IPS DF 19.7 (cell line): ENCODE data around the gene MORF4L2.
"Not testable (repeated sequence)": the region's sequence is repeated elsewhere in the genome, so short reads cannot be mapped to it uniquely, and the experiment has no call there.

ENCODE experiments used
- DNase-seq: peaks from one replicate; pipeline ENCODE4 v3.0.0-alpha.2; 2013; ENCODE audit warnings: low read depth, low spot score

MORF4L2 gene

DNA sequence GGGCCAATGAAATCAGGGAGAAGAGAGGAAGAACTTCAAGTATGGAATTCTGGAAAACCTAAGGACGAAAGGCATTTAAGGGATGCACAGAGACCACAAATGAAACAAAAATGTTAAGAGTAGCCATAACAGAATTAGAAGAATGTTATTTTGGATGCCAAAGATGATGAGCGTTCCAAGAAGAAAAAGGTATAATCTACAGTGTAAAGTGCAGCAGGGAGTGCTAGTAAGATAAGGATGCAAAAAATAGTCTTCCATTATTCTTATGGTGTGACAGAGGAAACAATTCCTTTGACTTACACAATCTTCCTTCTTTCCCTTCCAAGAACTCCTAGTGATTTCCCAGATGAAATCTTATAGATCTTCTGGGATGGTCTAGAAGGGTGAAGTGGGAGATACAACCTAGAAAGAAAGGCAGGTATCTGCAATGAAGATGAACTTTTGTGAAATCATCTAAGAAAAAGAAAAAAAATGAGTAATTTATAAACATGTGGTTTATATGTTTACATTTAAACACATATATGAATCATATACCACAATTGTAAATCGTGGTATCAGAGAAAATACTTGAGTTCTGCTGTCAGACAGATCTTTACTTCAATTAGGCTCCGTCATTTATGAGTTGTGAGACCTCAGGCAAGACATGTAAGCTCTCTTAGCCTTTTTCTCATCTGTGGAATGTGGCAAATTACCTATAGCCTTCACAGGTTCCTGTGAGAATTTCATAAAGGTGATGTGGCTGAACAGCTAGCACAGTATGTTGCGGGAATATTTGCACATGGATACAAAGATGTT is 8.1 kb downstream of the MORF4L2 start:
- no peak for DNase-seq

DNA sequence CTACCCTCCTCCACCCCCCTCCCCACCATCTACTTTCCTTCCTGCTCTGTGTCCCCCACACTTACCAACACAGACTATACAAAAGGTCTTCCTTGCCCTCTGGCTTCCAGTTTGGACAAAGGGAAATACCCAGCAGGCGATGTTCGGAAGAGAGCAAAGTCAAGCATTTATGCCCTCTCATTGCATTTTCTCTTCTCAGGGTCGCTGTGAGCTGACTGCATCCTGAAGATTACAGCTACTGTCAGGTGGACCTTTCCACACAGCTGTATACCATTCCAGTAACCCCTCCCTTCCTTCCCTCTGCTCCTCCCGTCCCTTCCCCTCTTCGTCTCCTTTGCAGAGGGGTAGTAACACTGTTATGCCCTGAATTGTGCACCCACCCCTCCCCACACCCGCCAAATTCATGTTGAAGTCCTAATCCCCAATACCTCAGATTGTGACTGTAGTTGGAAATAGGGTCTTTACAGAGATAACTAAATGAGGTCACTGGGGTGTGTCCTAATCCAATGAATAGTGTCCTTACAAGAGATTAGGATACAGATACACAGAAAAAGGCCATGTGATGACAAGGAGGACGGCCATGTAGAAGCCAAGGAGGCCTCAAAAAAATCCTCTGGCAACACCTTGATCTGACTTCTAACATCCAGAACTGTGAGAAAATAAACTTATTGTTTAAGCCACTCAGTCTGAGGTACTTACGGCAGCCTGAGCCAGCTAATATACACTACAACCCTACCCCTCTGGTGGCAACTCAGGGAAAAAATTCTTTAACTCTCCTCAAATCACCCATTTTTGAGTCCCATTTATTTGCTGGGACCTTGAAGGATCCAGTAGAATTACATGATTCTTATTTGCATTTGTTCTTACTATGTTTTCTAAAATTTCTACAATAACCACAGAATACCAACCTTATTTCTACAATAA is 11.7 kb downstream of the MORF4L2 start:
- DNase-seq = no peak

DNA sequence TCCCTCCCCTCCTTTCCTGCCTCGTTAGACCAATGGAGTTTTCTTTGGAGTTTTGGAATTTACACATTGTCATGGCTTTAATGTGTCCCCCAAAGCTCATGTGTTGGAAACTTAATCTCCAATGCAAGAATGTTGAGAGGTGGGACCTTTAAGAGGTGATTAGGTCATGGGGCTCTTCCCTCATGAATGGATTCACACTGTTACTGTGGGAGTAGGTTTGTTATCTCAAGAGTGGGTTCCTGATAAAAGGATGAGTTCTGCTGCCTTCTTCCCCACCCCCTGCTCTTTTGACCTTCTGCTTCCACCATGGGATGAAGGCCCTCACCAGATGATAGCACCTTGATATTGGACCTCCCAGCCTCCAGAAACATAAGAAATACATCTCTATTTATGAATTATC is 16.8 kb downstream of the MORF4L2 start:
- DNase-seq = no peak

DNA sequence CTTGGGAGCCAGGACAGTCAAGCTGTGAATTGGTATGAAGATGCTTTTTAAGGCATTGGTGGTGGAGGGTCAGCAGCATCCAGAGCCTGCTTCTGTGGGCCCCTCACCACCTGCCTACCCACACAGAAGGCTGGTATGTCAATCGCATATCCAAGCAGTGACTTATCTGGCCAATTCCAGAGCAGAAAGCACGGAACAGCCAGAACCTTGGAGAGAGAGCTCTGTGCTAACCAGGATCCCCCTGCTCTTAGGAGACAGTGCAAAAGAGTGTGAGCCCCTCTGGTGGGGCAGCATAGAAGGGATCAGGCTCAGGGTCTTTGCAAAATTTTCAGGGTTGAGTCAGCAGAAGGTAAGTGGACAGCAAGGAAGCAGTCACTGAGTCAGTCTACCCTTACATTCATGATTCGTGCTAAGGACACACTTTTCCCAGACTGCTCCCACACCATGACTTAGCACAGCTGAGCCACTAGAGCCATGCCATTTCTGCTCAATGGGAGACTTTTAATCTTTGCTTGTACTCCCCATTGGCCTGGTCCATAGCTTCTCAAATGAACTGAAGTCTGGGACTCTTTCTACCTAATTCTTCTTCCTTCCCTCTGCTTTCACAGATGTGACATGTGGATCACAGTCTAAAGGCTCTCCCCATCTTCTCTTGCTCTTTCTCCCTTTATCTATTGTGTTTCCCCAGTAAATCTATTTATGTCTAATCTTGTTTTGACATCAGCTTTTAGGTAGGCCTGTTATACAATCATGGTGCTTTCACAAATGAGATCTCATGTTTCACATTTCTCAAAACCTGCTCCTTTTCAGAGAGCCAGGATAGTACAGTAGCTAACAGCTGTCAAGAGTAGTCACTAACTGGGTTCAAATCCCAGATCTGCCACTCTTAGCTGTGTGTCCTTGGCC is 20.0 kb downstream of the MORF4L2 start:
- DNase-seq = no peak

DNA sequence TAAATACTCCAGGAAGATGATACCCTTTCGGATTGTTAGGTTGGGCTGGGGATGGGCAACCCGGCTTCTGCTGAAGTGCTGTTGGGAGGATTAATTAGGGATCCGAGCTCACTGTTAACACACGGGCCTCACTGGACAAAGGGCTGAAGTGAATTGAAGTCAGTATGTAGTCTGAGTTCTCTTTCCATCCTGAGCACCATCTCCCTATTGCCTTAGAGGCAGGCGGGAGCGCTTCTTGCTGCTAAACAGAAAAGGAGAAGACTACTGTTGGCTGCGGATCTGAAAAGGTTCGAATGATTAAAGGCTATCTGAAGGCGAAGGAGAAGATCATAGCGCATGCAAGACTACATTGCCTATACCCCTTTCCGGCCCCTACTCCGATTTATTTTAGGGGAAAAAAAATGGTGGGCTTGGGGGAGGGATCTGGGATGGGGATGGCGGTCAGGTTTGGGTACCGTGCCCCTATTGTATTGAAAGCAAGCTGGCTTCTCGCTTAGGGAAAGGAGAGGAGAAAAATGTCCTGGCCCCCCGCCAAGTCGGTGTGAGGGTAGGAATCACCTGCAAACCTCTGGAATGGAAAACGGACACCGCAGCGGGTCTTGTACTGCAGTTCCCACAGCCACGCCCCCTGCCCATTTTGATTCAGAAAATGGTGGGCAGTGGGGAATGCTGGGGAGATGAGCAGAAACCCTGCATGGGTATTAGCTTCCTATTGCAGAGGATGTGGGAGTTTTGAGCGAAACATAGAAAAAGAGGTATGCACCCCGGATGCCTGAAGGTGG is 22.3 kb downstream of the MORF4L2 start:
- DNase-seq = no peak

DNA sequence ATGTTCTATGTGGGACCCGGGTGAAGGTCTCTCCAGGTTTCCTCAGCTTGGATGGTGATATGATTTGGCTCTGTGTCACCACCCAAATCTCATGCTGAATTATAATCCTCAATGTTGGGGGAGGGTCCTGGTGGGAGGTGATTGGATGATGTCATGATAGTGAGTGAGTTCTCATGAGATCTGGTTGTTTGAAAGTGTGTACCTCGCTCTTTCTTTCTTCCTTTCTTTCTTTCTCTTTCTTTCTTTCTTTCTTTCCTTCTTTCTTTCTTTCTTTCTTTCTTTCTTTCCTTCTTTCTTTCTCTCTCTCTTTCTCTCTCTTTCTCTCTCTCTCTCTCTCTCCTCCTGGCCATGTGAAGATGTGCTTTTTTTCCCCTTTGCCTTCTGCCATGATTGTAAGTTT is 27.0 kb downstream of the MORF4L2 start:
- not testable (repeated sequence) for DNase-seq

DNA sequence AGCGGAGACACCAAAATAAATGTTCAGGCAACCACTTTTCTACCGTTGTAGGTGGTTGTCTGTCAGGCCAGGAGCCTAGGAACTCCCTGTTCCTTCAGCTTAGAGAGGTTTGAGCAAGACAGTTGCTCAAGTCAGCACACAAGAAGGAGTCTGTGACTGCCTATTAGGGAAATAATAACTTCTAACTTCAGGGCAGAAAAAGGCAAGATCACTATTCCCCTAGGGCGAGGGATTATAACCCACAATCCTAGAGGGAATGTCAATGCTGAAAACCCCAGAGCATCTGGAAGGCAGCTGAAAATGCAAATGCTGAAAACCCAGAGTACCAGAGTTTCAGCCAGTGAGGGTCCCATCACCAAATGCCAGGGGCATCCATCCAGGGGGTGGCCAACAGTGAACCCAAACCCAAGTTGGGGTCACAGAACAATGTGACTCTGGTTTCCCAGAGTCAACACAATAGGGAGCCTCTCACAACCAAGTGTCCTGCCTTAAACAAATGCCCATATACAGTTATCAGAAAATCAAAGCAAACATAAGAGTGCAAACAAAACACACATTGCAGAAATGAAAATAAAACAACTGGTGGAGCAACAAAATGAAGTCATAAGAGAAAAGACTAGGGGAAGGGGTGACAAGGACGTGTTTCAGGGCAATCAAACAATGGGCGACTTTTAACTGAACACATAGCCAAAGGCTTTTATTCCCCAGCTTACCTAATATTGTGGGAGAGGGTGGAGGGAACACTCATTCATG is 27.6 kb downstream of the MORF4L2 start:
- DNase-seq = no peak

DNA sequence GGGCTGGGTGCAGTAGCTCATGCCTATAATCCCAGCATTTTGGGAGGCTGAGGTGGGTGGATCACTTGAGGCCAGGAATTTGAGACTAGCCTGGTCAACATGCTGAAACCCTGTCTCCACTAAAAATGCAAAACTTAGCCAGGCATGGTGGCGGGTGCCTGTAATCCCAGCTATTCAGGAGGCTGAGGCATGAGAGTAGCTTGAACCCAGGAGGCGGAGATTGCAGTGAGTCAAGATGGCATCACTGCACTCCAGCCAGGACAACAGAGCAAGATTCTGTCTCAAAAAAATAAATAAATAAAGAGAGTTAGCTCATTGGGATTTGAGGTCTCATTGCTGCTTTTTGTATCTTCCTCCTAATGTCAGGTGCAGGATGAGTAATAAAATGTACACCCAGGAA is 29.4 kb downstream of the MORF4L2 start:
- DNase-seq = not testable (repeated sequence)

DNA sequence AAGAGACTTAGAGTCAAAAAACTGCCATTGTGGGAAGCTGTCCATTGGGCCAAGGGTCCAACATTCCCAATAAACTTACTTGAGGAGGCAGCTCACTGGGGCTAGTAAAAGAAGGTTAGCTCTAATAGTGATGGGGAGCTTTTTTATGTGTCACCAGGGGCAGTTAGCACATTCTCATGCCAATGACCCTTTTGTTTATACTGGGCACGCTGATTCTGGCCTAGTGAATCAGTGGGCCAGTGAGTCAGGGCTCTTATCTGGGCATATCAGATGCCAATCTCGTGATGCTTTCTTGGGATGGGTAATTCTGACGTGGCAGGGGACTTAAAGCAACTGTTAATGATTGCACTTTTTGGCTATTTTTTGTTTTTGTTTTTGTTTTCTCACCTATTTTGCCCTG is 29.9 kb downstream of the MORF4L2 start:
- no peak for DNase-seq

DNA sequence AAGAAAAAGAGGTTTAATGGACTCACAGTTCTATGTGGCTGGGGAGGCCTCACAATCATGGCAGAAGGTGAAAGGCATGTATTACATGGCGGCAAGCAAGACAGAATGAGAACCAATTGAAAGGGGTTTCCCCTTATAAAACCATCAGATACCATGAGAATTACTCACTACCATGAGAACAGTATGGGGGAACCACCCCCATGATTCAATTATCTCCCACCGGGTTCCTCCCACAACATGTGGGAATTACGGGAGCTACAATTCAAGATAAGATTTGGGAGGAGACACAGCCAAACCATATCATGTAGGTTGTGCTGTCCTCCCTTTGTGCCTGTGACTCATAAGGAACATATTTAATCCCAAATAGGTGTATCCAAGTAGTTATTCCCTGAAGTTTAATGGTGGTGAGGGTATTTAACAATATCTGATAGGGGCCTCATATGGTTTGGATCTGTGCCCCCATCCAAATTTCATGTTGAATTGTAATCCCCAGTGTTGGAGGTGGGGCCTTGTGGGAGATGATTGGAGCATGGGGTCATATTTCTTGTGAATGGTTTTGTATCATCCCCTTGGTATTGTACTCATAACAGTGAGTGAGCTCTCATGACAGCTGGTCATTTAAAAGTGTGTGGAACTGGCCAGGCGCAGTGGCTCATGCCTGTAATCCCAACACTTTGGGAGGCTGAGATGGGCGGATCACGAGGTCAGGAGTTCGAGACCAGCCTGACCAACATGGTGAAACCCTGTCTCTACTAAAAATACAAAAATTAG is 31.1 kb downstream of the MORF4L2 start:
- not testable (repeated sequence) for DNase-seq

DNA sequence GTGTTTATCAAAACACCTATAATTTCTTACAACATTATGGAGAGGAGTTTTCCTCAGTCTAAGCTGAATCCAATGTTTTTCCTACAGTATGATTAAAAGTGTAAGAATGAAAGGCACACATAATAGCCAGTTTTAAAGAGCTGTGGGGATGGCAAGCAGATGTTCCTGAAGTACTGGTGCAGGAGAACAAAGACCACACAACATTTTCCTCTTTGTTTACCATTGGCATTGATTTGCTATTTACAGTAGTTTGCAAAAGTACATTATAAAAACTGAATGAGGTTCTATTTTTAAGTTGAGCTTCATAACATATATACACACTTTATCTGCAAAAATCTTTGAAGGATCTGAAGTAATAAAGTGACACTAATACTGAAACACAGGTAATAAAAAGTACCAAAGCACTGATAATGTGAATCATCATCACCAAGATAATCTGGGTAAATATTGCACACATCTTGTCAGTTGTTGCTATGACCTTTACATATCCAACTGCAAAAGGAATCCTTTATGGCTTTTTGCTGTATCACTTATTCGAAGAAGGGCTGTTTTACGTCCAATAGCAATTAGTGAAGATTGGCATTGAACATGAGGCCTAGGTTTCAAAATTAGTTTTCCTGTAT is 35.2 kb downstream of the MORF4L2 start:
- no peak for DNase-seq

DNA sequence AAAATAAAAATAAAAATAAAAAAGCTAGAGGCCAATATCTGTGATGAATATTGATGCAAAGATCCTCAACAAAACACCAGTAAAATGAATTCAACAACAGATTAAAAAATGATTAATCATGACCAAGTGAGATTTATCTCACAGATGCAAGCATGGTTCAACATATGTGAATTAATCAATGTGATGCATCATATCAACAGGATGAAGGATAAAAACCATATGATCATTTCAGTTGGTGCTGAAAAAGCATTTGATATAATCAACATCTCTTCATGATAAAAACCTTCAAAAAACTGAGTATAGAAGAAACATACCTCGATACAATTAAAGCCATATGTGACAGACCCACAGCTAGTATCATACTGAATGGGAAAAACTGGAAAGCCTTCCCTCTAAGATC is 38.9 kb downstream of the MORF4L2 start:
- no peak for DNase-seq

DNA sequence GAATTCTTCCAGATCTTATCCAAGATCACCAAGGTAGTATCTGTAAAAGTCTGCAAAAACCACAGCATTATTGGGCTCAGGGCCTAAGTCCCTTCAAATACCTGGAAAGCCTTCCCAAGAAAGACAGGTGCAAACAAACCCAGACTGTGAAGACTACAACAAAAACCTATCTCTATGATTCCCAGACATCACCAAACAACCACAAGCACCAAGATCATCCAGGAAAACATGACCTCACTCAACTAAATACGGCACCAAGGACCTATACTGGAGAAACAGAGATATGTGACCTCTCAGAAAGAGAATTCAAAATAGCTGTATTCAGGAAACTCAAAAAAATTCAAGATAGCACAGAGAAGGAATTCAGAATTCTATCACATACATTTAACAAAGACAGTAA is 42.4 kb downstream of the MORF4L2 start:
- DNase-seq = no peak

DNA sequence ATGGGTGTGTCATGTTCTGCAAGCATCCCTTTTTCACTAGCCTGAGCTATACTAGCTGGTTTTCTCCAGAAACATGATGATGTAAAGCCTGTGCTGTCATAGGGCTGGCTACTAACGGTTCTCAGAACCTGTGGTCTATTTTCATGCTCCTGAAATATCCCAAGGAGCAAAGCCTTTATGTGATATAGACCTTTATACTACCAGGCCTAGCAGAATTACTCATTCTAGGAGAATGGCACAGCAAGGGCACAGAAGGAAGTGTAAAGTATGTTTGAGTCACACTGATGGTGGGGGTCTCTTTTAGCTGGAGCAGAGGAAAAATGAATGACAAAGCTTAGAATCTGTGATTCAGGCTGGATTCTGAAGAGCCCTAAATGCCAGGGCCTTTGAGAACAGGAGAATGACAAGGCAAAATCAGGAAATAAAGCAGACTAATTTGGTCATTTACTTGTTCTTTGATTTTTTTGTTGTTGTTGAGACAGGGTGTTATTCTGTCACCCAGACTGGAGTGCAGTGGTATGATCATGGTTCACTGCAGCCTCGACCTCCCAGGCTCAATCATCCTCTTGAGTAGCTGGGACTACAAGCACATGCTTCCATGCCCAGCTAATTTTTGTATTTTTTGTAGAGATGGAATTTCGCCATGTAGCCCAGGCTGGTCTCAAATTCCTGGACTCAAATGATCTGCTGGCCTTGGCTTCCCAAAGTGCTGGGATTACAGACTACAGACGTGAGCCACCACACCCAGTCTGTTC is 45.9 kb downstream of the MORF4L2 start:
- no peak for DNase-seq

DNA sequence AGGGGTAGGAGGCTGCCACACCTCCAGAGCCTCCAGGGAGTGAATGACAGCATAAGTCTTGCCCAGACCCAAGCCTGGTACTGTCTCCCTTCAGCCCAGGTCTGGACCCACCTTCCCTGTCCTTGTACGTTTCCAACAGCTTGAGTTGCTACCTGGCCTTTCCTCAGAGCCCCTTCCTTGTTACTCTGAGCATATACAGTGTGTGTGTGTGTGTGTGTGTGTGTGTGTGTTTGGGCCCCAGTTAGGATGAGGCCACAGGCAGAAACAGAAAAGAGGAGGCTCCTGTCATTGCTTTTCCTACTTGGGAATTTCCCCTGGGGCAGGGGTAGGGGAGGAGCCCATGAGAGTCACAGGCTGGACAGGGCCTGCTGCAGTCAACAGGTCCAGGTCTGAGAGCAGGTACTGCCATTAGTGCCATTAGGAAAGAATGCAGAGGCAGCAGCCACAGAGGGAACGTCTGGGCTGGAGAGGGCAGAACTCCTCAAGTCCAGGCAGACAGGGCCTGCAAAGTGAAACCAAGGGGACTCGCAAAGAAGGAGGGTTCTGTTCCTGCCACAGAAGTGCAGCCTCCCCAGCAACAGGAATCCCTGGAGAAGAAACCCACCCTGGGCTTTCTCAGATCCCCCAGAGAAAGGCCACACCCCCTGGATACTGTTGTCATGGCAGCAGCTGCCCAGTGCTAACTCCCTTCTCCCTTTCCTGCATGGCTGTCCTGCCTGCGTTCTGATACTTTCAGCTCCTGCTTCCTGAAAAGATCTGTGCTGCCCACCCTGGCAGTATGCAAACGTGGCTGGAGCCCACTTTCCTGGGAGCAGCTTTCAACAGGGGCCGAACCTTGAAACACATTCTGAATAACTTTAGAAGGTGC is 47.8 kb downstream of the MORF4L2 start:
- not testable (repeated sequence) for DNase-seq

DNA sequence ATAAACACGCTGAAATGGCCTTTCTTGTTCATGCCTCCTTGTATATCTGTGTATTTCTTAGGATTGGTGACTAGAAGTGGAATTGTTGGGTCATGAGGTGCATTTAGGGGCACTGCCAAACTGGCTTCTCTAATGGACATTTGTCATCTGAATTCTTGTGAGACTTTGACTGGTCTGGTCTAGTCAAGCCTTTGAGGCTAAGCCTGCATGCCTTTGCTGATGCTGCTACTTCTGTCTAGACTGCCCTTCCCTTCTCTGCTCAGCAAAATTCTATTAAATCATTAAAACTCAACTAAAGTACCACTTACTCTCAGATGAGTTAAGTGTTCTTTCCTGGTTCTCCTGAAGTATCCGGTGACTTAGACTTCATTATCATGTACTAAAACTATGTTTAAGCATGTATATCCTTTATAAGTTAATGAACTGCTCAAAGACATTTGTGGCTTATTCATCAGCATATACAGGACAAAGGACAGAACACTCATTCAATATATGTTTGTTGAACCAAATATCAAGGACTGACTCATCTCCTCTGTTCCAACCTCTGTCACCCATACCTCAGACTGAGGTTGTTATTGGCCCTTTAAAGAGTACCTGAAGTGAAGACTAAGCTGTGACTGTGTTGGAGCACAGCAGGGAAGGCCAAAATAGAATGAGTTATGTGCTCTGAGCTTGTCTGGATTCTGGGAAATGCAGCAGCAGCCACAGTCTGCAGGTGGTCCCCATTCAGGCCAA is 48.7 kb downstream of the MORF4L2 start:
- DNase-seq = no peak

DNA sequence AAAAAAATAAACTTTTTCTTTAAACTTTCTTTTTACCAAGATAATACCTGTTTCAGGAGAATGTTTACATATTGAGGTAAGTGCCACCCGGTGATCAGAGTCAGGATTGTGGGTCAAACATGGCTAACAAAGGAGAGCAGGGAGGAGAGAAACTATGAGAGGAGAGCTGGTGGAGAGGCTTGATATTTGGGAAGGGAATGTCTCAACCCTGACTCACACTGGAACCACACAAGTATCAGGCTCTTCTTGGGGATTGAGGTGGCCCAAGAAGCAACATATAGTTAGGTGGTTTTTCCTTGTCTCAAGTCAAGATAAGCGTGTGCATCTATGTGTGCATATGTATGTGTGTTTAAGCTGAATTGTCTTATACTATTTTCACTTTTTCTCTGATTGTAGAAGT is 51.1 kb downstream of the MORF4L2 start:
- no peak for DNase-seq
